CD4-positive, alpha-beta T cell (primary cell): ENCODE measurements around the gene UBA3. TPM values are rescaled to one million over a fixed set of nuclear protein-coding genes. Genes with fewer than 3 reads are reported as not detected.
A peak's percentile ranks its signal among the peaks of the same experiment; 100 is the strongest.

Source experiments
- ATAC-seq: fragments of 200-7000 bp; cut with Tn5 transposase; one replicate; pipeline ENCODE4 v1.10.0; 2022; ENCODE audit warnings: mild to moderate bottlenecking; ENCODE audit not compliant: poor library complexity
- CTCF ChIA-PET: fragments of 350-600 bp; sonication (Branson Sonifier 250); formaldehyde crosslinking; loops from one replicate; lab custom pipeline; 2021; ENCODE audit warnings: antibody characterized with exemption, inconsistent platforms; lab: Charles Lee
- POLR2A ChIA-PET: fragments of 350-600 bp; sonication (Branson Sonifier 250); formaldehyde crosslinking; loops from one replicate; lab custom pipeline; 2021; ENCODE audit warnings: antibody characterized with exemption, inconsistent platforms; lab: Charles Lee
- DNase-seq, 14 experiments: peaks; one replicate each; pipeline ENCODE4 v3.0.0-alpha.2; 2013 to 2020; ENCODE audit warnings: mixed read lengths in 2 of 14
- H3K27ac ChIP-seq, 2 donors: one replicate each; pipeline versions ENCODE4 v1.5.1 to v1.7.0; 2013; ENCODE audit warnings: low read length in 2 of 2, low read depth in 1 of 2, mild to moderate bottlenecking in 1 of 2
- H3K27me3 ChIP-seq, 2 experiments: 1 replicate in 1 of 2; 2 replicates in 1 of 2; pipeline versions ENCODE4 v1.6.1 to v1.7.0; 2013; ENCODE audit warnings: low read length in 2 of 2, control low read depth in 1 of 2, mild to moderate bottlenecking in 1 of 2, moderate library complexity in 1 of 2; ENCODE audit not compliant: insufficient read depth in 2 of 2, control insufficient read depth in 1 of 2
- H3K36me3 ChIP-seq: one replicate; pipeline ENCODE4 v1.6.1; 2013; ENCODE audit warnings: low read length, control low read depth; ENCODE audit not compliant: insufficient read depth
- H3K4me1 ChIP-seq: one replicate; pipeline ENCODE4 v1.6.1; 2013; ENCODE audit warnings: low read length, control low read depth; ENCODE audit not compliant: insufficient read depth
- H3K4me3 ChIP-seq: one replicate; pipeline ENCODE4 v1.5.1; 2013; ENCODE audit warnings: mild to moderate bottlenecking, low read length, moderate library complexity
- H3K9me3 ChIP-seq, 2 experiments: 1 replicate in 1 of 2; 2 replicates in 1 of 2; pipeline versions ENCODE4 v1.6.1 to v1.7.0; 2013; ENCODE audit warnings: low read length in 2 of 2, mild to moderate bottlenecking in 2 of 2, control low read depth in 1 of 2, moderate library complexity in 1 of 2; ENCODE audit not compliant: control insufficient read depth in 1 of 2, insufficient read depth in 1 of 2
- H3K27ac Mint-ChIP-seq: one replicate; pipeline ENCODE4 v1.8.0; 2020; ENCODE audit warnings: mixed read lengths
- H3K27me3 Mint-ChIP-seq: one replicate; pipeline ENCODE4 v1.8.0; 2021; ENCODE audit warnings: mixed read lengths
- H3K36me3 Mint-ChIP-seq: one replicate; pipeline ENCODE4 v1.8.0; 2021; ENCODE audit warnings: low read depth, mixed read lengths
- H3K4me1 Mint-ChIP-seq: one replicate; pipeline ENCODE4 v1.8.0; 2021; ENCODE audit warnings: low read depth, mixed read lengths
- H3K4me3 Mint-ChIP-seq: one replicate; pipeline ENCODE4 v1.8.0; 2020; ENCODE audit warnings: mild to moderate bottlenecking, mixed read lengths
- H3K9me3 Mint-ChIP-seq: one replicate; pipeline ENCODE4 v1.8.0; 2020; ENCODE audit warnings: mixed read lengths
- intact Hi-C, 2 experiments: fragments of 100-400 bp; cut with DNase I in 1 of 2; cut with micrococcal nuclease in 1 of 2; formaldehyde crosslinking; loops; one replicate each; pipeline versions ENCODE4 v1.15.1 to v1.9.0; 2023 to 2025; cut with DNase I, micrococcal nuclease
- total RNA-seq, 174 experiments: library from RNA in 2 of 174; stranded (reverse) in 2 of 174; gene quantifications; one replicate each; pipeline ENCODE4 v1.2.3 and lab custom pipeline; 2021 to 2026
- TF ChIP-seq, protein P1 (sequence below): fragments of 200-600 bp; IDR thresholded peaks from one replicate; pipeline ENCODE4 v1.8.0; 2022; ENCODE audit warnings: antibody characterized with exemption, mild to moderate bottlenecking

UBA3 gene
- total RNA-seq, 2 experiments from 2014 or later, result 33.4 to 43.9 TPM

DNA sequence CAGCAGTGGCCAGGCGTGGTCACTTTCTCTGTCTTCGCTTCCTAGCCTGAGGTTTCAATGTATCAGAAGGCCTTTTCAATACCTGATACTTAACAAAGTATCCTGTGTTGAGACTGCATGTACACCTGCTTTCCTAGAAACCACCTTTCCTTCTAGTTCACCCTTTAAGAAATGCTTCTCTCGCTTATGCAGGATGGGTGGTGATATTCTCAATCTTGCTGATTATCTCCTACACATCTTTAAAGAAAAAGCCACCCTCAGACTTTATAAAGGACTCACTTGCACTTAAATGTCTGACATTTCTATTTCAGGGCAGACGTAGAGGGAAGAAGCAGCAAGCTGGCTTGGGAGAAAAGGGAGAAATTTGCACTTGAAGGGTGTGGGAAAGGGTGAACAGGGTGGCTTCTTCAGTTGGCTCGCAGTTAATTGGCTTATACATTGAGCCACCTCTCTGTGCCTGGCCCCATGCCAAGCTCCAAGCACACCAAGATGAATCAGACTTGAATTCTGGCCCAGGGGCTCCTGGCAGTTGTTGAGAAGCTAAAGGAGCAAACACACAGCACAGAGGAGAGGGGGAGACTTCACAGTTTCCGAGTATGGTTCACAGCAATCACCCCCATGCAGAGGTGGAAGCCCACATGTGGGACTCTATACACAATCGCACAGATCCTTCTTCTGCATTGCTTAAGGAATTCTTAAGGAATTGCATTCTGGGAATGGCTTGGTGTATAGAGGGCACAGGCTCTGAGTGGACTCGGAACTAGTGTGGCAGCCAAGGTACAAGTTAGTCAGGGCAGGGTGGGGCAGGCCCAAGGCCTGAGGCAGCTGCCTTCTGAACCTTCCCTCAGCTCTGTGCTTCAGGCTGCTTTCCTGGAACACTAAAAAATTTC lies 5.9 kb upstream of the UBA3 start:
- ChIA-PET CTCF (interaction anchor here (1.1 to 1.8 kb wide), 5 partner anchors 9 to 36 kb away, joined by 3 to 5 read pairs (median 3); no protein-coding TSS in a partner anchor), POLR2A (interaction anchor here (0.8 to 8.6 kb wide), 12 partner anchors 8 to 73 kb away, joined by 3 to 75 read pairs (median 4); partner anchors contain the start of genes EOGT and TMF1)
- Mint-ChIP-seq H3K27ac (peak overlapping the region; percentile 96), H3K4me3 (peak overlapping the region; percentile 91), H3K4me1 (peaks cover 77% of the 10 kb centered on the region), H3K36me3 (peaks cover 48% of the 10 kb centered on the region), H3K27me3 (no peaks in the 10 kb centered on the region), H3K9me3 (no peaks in the 10 kb centered on the region)
- H3K36me3 ChIP-seq, result peaks cover 13% of the 10 kb centered on the region
- intact Hi-C loops, result loop anchor here in 1 of 2 experiments (2.0 to 10.0 kb wide), 2 partner anchors 35 to 1431 kb away; partner anchors contain the start of gene SUCLG2
- TF ChIP-seq, protein P1, sequence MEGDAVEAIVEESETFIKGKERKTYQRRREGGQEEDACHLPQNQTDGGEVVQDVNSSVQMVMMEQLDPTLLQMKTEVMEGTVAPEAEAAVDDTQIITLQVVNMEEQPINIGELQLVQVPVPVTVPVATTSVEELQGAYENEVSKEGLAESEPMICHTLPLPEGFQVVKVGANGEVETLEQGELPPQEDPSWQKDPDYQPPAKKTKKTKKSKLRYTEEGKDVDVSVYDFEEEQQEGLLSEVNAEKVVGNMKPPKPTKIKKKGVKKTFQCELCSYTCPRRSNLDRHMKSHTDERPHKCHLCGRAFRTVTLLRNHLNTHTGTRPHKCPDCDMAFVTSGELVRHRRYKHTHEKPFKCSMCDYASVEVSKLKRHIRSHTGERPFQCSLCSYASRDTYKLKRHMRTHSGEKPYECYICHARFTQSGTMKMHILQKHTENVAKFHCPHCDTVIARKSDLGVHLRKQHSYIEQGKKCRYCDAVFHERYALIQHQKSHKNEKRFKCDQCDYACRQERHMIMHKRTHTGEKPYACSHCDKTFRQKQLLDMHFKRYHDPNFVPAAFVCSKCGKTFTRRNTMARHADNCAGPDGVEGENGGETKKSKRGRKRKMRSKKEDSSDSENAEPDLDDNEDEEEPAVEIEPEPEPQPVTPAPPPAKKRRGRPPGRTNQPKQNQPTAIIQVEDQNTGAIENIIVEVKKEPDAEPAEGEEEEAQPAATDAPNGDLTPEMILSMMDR, result no peak
- H3K4me1 ChIP-seq, result peaks cover 68% of the 10 kb centered on the region
- no peaks in the 10 kb centered on the region for H3K9me3 ChIP-seq
- no peaks in the 10 kb centered on the region for H3K27me3 ChIP-seq
- ATAC-seq (peak; percentile 2), DNase-seq (peak in 13 of 14 experiments; percentile 56 to 91 (median 71))
- peak overlapping the region; percentile 85 for H3K4me3 ChIP-seq
- peak overlapping the region; percentile 91 for H3K27ac ChIP-seq

DNA sequence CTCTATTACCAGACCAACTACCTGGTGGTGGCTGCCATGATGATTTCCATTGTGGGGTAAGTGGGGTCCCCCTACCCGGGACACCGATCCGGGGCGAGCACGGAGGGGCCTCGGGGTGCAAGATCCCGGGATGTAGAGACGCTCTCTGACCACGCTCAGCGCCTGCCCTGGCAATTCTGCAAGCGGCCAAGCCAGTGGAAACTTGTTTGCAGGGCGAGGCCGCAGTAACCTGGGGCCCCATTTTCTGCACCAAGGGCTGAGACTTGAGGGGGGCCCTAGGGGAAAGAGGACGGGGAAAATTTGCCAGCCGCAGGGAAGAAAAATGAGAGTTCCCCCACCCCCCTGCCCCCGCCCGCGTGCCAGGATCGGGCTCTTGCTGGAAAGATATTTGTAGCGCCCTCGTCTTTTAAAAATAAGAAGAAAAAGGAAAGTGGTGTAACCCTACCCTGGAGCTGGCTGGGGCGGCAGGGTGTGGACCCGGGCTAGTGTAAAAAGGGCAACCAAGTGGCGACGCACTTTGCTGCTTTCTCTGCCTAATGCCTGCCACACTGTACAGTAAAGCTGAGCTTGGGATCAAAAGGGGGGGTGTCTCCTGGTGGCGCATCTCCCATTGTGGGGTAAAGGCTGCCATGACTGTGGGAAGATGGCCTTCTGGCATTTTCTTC lies 5.1 kb upstream of the UBA3 start:
- no peaks in the 10 kb centered on the region for H3K9me3 Mint-ChIP-seq
- TF ChIP-seq, protein P1, result no peak
- no peak for ATAC-seq
- H3K4me3 Mint-ChIP-seq, result peak overlapping the region; percentile 91
- peaks cover 42% of the 10 kb centered on the region for H3K36me3 Mint-ChIP-seq
- H3K36me3 ChIP-seq, result peaks cover 12% of the 10 kb centered on the region
- H3K9me3 ChIP-seq, result no peaks in the 10 kb centered on the region
- H3K4me1 ChIP-seq, result peaks cover 63% of the 10 kb centered on the region
- intact Hi-C loops, result loop anchor here in 1 of 2 experiments (2.0 to 10.0 kb wide), 2 partner anchors 34 to 1430 kb away; partner anchors contain the start of gene SUCLG2
- H3K4me1 Mint-ChIP-seq, result peaks cover 78% of the 10 kb centered on the region
- DNase-seq, result peak in 6 of 14 experiments; percentile 15 to 47 (median 33)
- CTCF ChIA-PET, result interaction anchor here (0.8 to 3.6 kb wide), 7 partner anchors 7 to 61 kb away, joined by 3 to 19 read pairs (median 3); partner anchors contain the start of gene TMF1
- no peaks in the 10 kb centered on the region for H3K27me3 Mint-ChIP-seq
- no peaks in the 10 kb centered on the region for H3K27me3 ChIP-seq
- H3K27ac Mint-ChIP-seq, result peak overlapping the region; percentile 96
- H3K4me3 ChIP-seq, result peak overlapping the region; percentile 85
- POLR2A ChIA-PET, result interaction anchor here (0.7 to 8.6 kb wide), 14 partner anchors 8 to 72 kb away, joined by 3 to 94 read pairs (median 10); partner anchors contain the start of genes EOGT and TMF1
- peak overlapping the region; percentile 91 for H3K27ac ChIP-seq
